T-helper 9 cell (primary cell): ENCODE data around the gene NACA2.
"Not testable (repeated sequence)": the region's sequence is repeated elsewhere in the genome, so short reads cannot be mapped to it uniquely, and the experiment has no call there.

Source experiments
- DNase-seq: peaks from one replicate; pipeline ENCODE4 v3.0.0-alpha.2; 2020

The NACA2 gene

DNA sequence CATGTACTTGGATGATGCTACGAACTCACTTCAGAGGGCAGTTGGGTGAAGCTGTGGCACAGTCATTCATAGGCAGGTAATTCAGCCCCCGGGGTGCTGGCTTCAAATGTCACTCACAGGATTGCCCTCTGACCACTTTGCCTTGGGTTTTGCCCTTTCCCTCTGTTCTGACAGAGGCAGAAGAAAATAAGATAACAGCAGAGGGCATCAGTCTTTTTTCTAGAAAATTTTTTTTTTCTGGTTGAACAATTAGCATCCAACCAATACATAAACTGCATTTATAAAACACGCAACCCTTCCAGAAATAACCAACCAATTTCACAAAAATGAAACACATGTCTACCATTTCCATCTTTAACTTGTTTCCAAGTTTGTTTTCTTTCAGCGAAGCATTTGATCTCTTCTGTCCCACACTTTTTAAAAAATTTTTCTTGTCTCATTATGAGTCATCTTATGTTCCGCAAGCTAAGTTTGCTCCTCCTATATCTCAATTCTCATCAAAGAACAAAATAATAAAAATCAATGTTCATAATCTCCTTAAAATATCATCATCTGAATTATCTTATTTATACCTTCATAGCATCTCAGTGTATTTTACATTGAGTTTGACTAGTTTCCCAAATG is 15.6 kb downstream of the NACA2 start:
- DNase-seq, result no peak

DNA sequence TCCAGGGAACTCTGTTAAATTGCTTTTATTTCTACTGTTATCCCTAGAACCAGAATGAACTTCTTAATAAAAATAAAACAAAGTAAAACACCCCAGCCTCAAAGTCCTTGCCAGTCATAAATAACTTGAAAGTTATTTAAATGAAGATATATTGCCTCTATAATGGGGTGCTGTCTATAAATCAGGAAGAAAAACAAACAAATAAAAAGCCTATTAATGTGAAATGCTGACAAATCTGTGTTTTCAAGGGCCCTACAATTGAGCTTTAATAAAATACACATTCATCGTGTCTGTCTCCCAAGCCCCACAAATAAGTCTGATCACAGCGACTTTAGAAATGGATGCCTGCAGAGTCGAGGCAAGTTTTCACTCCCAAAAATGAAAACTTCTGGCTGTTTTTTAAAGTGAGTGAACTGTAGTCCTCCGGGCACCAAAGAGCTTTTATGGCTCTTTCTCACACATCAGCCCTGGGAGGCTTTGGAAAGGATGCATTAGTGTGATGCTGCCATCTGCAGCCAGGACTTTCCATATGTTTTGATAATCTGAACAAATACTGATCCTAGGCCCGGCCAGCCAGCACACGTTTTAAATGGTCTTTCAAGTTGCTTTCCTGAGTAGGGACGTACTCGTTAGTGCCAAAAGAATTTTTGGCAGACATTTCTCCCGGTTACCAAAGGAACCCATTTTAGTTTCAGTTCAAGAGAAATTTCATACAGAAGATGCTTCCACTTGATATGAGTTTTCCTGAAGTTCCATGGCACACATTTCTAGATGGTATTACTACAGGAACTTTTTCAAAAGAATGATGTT is 16.3 kb downstream of the NACA2 start:
- DNase-seq, result no peak

DNA sequence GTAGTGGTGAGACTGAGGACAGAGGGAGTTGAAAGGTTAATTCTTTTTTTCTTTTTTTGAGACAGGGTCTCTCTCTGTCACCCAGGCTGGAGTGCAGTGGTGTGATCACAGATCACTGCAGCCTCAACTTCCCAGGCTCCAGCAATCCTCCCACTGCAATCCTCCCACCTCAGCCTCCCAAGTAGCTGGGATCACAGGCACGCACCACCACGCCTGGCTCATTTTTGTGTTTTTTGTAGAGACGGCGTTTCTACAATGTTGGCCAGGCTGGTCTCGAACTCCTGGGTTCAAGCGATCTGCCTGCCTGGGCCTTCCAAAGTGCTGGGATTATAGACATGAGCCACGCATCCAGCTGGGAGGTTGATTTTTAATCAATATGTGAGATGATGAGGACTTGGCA is 18.5 kb downstream of the NACA2 start:
- not testable (repeated sequence) for DNase-seq

DNA sequence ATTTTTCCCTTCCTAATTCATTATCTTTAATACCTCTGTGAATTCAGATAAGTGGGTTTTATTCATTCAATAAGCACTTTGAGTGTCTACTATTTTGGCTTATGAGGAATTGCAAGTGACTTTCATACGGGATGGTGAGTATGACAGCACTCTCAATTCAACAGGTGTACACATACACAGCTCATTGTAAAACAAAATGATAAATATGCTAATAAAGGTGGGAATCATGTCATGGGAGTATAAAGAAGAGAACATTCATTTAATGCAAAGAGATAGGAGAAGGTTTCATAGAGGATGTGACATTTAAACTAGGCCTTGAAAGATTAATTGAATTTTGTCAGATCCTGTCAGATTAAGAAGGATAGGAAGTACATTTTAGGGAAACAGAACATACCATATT is 19.4 kb downstream of the NACA2 start:
- no peak for DNase-seq

DNA sequence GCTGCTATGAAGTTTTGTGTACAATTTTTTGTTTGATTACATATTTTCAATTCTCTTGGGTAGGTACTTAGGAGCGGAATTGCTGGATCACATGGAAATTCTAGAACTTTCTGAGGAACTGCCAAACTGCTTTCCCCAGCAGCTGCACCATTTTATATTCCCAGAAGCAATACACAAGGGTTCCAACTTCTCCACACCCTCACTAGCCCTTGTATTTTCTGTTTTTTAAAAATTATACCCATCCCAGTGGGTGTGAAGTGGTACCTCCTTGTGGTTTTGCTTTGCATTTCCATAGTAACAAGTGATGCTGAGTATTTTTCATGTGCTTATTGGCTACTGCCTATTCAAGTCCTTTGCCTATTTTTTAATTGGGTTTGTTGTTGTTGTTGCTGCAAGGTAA is 20.9 kb downstream of the NACA2 start:
- DNase-seq, result no peak

DNA sequence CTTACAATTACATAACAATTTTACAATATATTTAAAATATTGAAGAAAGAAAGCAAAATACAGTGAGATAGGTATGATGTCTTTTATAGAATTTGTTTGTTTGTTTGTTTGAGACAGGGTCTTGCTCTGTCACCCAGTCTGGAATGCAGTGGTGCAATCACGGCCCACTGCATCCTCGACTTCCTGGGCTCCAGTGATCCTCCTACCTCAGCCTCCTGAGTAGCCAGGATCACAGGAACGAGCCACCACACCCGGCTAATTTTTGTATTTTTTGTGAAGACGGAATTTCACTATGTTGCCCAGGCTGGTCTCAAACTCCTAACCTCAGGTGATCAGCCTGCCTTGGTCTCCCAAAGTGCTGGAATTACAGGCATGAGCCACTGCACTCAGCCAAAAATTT is 21.5 kb downstream of the NACA2 start:
- not testable (repeated sequence) for DNase-seq

DNA sequence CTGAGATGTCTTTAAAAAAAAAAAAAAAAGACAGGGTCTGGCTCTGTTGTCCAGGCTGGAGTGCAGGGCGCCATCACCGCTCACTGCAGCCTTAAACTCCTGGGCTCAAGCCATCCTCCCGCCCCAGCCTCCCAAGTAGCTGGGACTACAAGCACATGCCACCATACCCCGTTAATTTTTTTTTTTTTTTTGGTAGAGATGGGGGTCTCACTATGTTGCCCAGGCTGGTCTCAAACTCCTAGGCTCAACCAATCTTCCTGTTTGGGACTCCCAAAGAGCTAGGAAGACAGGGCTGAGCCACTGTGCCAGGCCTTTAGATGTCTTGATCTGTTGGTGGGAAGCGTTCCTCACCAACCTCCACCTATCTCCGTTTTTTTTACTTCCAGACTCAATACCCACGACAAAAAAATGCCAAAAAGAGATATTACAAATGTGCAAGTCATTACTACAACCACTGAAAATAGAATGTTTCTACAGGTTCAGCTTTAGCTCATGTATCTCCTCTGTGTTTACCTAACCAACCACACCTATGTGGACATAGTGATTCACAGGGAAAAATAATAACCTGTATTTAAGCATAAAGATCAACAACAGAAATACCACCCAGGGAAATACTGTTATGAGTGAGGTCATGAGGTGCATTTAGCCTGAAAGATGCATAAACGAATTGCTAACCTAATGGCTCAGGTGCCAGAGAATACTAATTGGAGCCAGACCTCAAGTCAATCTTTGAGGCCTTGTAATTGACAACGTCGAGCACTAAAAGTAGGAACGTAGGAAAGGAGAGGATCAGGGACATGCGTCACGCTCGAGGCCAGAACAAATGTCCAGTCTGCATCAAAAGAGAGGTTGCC is 22.6 kb downstream of the NACA2 start:
- DNase-seq, result no peak

DNA sequence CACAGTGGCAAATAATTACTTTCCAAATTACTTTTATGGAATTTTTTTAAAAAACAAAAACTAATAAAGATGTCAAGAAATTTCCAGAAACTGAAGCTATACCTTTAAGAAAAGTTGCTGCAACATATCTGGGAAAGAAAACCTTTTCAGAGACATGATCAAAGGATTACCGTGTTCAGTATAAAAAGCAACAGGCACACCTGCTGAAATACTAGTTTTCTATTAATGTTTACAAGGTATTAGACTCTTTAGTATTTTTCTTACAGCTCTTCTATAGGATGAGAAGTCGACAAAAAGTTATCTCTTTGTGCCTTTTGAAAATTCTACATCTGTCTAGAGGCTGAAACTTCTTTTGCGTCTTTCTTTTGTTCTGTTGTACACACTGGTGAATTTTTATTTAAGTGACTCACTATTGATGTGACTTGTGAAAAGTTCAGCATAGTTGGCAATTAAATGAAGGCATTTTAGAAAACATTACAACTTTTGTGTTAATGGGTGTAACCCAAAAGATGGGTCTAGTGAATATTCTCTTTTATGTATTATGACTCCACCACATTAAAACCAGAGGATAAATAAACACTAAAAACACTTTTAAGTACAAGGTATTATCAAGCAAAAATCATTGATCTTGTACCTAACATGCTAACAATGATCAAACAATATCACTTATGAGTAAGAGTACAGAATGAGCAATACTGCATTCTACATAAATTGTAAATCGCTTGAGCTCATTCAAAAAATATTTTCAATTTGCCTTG is 23.8 kb downstream of the NACA2 start:
- DNase-seq, result no peak

DNA sequence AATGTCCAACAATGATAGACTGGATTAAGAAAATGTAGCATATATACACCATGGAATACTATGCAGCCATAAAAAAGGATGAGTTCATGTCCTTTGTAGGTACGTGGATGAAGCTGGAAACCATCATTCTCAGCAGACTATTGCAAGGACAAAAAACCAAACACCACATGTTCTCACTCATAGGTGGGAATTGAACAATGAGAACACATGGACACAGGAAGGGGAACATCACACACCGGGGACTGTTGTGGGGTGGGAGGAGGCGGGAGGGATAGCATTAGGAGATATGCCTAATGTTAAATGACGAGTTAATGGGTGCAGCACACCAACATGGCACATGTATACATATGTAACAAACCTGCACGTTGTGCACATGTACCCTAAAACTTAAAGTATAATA is 24.6 kb downstream of the NACA2 start:
- not testable (repeated sequence) for DNase-seq

DNA sequence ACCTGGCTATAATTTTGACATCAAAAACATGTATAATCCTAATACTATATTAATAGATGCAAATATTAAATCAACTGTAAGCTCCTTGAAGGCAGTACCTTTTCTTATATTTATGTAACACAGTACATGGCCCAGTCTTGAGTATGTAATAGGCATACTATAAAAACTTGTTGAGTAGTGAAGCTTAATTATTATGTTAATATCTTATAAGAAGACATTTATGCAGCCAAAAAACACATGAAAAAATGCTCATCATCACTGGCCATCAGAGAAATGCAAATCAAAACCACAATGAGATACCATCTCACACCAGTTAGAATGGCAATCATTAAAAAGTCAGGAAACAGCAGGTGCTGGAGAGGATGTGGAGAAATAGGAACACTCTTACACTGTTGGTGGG is 25.2 kb downstream of the NACA2 start:
- not testable (repeated sequence) for DNase-seq

DNA sequence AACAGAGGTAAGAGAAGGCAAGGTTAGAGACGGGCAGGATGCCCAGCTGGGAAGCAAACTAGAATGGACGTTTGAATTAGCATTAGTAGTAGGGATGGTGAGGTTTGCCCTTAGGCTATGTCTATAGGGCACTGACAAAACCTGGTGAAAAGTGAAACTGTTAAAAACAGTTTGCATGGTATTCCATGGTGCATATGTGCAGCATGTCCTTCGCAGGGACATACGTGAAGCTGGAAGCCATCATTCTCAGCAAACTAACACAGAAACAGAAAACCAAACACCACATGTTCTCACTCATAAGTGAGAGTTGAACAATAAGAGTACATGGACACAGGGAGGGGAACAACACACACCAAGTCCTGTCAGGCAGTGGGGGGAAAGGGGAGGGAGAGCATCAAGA is 25.8 kb downstream of the NACA2 start:
- no peak for DNase-seq

DNA sequence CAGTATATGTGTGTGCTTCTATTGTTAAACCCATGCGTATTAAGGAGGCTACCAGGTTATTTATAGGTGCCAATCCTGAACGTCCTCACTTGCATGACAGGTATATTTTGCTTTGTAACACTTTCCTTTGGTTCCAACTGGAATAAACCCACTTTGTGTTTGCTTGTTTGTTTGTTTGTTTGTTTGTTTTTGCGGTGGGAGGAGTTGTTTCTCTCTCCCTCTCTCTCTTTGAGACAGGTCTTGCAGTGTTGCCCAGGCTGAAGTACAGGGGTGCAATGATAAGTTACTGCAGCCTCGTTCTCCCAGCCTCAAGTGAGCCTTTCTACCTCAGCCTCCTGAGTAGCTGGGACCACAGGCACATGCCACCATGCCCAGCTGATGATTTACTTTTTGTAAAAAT is 28.7 kb downstream of the NACA2 start:
- no peak for DNase-seq

DNA sequence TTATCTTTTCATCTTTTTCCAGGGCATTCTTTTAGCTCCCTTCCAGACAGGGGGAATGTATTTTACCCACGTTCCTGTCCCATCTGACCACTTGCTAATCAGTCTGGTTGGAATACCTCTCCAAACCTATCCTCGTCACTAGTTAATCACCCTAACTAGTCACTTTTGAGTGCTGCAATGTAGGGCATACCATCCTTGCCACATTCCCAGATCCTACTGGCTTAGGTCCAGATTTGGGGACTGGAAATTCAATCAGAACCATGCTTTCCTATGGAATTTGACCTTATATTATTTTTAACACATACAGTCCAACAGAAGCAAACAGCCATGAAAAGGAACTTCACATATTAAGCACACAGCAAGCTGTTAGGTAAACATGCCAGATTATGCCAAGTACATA is 29.7 kb downstream of the NACA2 start:
- DNase-seq, result no peak

DNA sequence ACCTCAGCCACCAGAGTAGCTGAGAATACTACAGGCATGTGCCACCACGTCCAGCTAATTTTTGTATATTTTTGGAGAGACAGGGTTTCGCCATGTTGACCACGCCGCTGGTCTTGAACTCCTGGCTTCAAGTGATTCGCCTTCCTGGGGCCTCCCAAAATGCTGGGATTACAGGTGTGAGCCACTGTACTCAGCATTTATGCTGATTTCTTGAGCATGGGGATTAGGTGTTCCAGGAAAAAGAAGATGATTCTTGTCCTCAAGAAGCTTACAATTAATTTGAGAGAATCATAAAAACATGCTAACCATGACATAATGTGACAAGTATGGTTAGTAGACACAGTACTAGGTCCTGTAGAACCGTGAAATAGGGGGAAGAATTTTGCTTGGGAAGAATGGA is 30.9 kb downstream of the NACA2 start:
- no peak for DNase-seq

DNA sequence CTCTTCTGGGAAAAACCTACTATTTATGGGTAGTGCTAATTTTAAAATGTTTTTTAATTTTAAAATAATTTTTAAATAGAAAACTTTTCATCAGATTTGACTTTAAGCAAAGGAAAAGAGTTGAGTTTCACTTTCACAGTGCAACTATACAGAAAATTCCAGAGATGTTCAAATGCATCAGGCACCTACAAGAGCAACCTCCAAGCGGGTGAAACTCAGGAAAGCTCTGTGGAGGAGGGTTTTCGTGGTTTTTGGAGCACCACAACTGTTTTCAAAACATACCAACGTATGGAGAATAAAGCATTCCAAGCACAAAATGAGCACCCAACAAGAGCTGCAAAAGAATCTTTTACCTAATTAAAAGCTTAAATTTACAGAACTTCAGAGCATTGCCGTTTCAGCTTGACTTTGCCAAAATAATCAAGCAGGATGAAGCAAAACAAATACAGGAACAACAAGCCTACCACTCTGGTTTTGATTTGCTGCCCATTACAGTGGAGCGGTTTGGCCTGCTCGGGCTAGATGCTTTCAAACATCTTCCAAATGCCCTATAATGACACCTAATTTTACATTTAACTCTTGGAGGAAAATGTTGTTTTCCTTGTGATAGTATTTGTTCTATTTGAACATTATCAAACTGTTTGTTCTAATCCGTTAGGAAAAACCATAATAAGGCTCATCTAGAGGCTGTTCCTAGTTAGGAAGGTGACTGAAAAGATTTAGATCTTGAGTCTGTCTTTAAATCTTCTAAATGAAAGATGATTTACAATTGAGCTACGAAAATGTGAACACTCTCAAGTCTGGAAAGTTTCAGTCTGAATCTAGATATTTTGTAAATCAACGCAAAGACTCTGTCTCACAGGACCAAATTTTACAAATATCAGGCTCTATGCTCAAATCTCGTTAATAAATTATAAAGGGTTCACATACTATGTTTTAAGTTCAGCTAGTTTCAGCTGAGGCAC is 34.5 kb downstream of the NACA2 start:
- DNase-seq, result no peak

DNA sequence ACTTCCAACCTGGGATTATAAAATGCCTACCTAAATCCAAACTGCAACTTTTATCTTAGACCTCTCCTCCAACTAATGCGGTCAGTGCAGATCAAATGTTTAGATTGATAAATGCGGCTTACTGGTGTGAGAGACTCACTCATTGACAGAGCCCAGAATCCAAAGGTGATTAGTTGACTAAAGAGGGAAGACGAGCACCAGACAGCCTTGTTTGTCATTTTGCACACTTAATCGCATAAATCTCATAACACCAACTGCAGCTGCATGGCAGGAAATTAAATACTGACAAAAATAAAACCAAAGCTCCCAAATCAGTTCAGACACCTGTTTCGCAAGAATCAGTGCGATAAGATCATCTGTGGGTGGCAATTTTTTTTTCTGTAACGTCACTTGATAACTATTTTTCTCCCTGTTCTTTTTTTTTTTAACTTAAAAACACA is 35.9 kb downstream of the NACA2 start:
- DNase-seq, result no peak

DNA sequence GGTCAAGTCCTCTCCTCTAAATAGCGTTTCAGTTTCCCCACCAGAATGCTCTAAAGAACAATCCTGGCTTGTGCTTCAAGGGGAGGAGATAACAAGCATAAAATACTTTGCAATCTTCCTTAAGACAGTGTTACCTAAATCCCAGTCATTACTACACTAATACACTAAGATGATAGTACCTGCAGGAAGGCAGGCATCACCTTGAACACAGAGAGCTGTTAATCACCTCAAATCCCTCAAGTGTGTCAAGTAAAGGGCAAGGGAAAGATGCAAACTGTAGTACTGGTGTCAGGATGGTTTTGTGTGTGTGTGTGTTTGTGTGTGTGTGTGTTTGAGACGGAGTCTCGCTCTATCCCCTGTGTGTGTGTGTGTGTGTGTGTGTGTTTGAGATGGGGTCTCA is 36.8 kb downstream of the NACA2 start:
- DNase-seq, result no peak

DNA sequence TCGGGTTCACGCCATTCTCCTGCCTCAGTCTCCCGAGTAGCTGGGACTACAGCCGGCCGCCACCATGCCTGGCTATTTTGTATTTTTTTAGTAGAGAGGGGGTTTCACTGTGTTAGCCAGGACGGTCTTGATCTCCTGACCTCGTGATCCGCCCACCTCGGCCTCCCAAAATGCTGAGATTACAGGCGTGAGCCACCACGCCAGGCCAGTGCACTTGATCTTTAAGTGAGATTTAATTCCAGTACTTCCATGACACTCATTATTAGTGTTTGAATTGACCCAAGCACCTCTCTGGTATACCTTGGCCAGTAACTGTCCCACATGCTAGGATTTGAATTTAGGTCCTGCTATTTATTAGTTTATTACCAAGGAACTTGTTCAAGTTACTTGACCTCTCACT is 38.5 kb downstream of the NACA2 start:
- DNase-seq, result not testable (repeated sequence)

DNA sequence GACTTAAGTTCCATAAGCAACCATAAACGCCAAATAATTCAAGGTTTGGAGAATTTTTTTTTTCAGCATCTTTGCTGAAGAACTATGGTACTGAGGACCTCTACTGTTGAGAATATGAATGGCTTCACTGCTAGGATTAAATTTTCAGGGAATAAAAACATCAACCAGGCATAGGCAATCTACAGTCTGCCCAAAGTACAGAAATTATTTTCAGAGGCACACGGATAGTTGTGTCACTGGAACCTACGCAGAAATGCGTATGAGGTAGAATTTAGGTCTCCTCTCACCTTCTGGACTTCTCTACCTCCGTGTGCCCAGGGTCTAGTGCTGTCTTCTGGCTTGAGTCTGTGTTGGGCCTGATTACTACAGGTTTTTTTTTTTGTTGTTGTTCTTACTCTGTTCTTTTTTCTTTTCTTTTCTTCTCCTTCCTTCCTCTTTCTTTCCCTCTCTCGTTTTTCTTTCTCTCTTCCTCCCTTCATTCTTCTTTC is 39.7 kb downstream of the NACA2 start:
- DNase-seq, result no peak

DNA sequence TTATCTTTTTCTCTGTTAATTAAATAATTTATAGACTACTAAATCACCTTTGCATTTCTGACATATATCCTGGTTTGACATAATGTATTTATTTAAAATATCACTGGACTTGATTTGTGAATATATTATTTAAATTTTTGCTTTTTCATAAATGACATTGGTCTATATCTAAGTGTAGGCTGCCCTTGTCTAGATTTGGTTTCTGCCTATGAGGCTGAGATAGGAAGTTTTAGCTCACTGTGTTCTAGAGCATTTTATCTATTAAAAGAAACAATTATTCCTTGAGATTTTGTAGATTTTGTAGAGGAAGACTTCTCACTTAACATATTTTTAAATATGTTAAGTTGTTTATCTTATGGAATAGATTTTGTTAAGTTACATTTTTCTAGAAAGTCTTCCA is 43.9 kb downstream of the NACA2 start:
- no peak for DNase-seq

DNA sequence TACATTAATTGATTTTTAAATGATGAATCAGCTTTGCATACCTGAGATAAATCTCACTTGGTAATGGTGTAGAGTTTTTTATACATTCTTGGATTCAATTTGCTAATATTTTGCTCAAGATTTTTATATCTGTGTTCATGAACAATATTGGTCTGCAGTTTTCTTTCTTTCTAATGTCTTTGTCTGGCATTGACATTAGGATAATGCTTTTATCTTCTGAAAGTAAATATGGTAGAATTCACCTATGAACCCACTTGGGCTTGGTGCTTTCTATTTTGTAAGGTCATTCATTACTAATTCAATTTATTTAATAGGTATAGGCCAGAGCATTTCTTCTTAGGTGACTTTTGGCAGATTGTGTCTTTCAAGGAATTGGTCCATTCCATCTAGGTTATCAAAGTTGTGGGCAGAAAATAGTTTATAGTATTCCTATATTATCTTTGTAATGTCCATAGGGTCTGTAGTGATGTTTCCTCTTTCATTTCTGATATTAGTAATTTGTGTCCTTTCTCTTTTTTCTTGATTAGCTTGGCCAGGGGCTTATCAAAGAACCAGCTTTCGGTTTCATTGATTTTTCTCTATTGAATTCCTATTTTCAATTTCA is 45.6 kb downstream of the NACA2 start:
- no peak for DNase-seq
